ENCODE data around the gene DYNC1I1. TPM values are rescaled to one million over a fixed set of nuclear protein-coding genes. Genes with fewer than 3 reads are reported as not detected.

DYNC1I1 gene
- total RNA-seq, 2 experiments from 2014 or later: not detected

Other genes with a start within 250 kb of the DYNC1I1 start
- gene PDK4, start 176.0 kb upstream of the DYNC1I1 start, total RNA-seq: not detected